Activated CD4-positive, alpha-beta T cell treated with anti-CD3 and anti-CD28 coated beads for 24 hours (primary cell): ENCODE measurements around the gene BMP6.

Experiments used
- DNase-seq, 2 donors: peaks; one replicate each; pipeline ENCODE4 v3.0.0-alpha.2; 2020; ENCODE audit warnings: low read depth in 2 of 2

The BMP6 gene

DNA sequence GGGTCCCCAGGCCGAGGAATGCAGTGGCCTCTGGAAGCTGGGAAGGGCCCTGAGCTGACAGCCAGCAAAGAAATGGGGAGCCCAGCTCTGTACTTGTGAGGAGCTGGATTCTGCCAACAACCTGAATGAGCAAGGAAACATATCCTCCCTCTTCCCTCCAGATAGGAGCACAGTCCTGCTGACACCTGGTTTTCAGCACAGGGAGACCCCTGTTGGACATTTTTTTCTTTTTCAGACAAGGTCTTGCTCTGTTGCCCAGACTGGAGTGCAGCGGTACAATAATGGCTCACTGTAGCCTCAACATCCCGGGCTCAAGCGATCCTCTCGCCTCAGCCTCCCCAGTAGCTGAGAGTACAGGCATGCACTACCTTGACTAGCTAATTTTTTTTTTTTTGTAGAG is 21.5 kb downstream of the BMP6 start:
- no peak for DNase-seq

DNA sequence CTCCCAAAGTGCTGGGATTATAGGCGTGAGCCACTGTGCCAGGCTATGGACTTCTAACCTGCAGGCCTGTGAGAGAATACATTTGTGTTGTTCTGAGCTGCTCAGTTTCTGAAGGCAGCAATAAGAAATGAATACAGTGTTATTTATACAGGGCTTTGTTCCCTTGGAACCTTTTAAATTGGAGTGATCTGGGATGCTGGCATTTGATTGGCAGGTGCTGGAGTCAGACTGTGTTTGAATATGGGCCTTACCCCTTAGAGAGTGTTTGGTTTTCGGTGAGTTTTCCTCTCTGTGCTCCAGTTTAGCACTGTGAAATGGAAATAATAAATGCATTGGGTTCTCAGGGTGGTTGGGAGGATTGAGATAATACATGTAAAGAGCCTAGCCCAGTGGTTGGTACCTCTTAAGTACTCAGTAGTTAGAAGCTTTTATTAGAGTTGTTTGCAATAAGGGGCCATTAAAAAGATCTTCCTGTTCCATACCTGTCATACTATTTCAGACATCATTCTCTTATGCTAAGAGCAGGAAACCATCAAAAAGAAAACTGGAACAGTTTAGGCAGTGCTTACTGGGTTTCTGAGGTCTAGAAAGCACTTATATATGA is 22.1 kb downstream of the BMP6 start:
- no peak for DNase-seq

DNA sequence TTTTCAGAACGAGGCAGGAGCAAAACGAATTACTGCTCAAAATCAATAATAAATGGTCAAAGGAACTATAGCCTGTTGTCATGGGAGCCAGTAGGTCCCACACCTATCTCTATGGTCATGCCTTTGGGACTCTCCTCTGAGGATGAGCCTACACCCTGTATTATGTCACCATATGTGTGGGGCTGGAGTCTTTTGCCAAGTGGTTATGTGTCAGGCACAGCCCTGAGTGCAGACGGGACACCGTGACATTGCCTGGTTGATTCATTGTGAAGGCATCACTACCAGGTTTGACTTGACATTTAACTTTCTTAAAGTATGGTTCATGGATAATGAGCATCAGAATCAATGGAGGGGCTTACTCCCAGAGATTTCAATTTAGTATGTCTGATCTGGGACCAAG is 23.6 kb downstream of the BMP6 start:
- DNase-seq = no peak

DNA sequence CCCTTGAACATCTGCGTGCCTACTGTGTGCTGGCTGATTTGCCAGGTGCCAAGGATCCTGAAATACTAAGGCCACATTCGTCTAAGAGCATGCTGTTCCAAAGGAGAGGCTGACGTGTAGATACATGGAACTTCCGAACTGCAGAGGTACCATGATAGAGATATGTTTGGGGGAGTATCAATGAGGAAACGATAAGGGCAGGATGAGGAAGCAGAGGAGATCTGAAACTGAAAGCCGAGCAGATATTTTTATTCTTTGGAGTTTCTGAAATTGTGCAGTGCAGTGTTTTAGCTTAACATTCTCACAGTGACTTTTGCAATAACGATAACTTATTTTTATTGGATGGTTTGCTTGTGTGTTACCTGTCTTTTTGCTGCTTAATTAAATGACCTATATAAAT is 24.3 kb downstream of the BMP6 start:
- no peak for DNase-seq

- DNase-seq = no peak
Observed at GRCh38 chr6:7758456-7758855, 32.6 kb downstream of the BMP6 start.

DNA sequence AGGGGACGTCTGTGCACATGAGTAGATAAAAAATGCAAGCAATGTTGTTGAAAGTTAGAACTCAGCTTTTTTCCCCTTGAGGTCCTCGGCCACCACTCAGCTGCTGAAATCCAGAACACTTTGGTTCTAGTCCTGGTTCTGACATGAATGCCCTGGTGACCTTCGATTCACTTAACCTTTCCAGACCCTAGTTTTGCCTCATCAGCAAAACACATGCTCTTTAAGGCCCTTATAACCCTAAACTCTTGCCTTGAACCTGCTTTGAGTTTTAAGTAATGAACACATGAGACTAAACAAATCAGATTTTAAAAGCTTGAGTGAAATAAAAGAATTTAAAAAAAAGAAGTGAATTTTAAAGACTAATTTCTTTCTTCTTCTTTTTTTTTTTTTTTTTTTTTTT is 33.4 kb downstream of the BMP6 start:
- DNase-seq = no peak

- DNase-seq = no peak
Observed at GRCh38 chr6:7761051-7761450, 35.2 kb downstream of the BMP6 start.

DNA sequence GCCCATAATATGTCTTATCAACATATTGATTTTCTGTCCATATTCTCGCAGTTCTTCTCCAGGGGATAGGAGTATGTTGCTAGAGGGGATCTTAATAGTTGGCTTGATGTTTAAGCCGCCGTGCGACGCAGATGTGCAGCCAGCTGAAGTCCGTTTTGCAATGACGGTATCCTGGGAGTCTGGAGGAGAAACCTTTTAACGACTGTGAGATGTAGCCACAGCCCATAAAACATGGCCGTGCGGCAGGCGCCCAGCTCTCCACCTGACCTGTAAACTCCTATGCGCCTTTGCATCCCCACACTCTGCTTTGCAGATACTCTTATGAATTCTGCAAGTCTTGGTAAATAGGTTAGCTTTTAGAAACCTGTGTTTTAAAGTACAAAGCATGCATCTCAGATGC is 36.9 kb downstream of the BMP6 start:
- no peak for DNase-seq

DNA sequence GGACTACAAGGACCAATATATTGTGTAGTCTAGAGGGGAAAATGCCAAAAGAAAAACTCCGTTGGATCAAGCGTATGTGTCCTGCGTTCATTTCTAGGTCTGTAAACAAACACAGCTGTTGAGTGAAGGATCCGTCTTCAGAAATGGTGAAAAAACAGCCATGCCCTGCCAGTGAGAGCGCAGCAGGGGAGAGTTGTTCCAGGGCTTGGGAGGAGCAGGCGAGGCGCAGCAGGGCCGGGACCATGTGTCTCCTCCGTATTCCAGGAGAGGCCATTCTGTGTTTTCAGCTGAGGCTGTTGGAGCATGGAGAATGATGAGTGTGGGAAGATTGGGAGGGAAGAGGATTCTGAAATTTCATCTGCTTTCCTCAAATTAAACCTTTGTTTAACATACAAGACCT is 38.0 kb downstream of the BMP6 start:
- DNase-seq = no peak

- no peak for DNase-seq
Observed at GRCh38 chr6:7765575-7766325, 39.9 kb downstream of the BMP6 start.

DNA sequence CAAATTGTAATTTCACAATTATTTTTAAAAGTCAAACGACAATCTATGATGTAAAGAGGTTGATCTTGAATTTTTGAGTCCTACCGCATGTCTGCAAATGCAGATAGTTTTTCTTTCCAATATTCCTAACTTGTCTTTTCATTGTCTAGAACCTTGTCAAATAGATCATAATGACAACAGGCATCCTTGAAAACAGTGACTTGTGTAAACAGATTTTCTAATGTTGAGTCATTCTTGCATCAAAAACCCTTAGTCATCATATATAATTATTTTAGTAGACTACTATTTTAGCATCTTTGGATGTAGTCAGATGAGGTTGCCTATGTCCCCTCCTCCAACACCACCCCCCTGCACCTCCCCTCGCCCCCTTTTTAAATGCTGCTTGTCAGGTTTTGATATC is 43.8 kb downstream of the BMP6 start:
- DNase-seq = no peak

DNA sequence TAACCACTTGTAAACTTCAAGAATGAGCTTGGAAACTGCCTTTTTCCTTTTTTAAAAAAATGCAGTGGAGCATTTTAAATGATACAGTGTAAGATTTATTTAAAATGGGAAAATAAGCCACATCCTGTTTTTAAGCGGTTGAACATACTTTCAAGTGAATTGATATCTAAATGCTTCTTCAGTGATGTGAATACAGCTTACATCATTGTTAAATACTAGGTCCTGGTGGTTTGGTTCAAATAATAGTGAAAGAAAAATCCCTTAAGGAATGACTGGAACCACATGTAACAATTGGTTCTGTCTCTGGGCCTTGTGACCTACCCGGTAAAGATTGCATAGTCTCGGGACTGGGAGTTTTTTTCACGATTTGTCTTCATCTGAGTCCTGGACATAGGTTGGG is 44.2 kb downstream of the BMP6 start:
- DNase-seq = no peak

GRCh38 chr6:7770601-7771000 is 44.7 kb downstream of the BMP6 start:
- DNase-seq = no peak

- DNase-seq = no peak
Observed at GRCh38 chr6:7773322-7773721, 47.4 kb downstream of the BMP6 start.

- DNase-seq = no peak
Observed at GRCh38 chr6:7773914-7774313, 48.0 kb downstream of the BMP6 start.

DNA sequence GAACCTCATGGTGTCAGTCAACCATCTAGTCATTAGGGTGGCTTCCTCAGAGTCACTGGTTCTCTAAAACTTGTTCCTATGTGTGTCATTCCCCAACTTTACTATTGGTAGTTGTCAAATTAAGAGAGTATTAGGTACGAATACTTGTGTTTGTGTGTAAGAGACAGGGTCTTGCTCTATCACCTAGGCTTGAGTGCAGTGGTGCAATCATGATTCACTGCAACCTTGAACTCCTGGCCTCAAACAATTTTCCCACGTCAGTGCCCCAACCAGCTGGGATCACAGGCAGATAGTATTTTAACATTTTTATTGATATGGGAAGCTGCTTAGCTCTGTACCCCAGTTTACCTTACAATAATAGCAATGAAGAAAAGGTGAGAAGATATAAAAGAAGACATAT is 50.6 kb downstream of the BMP6 start:
- no peak for DNase-seq

- no peak for DNase-seq
Observed at GRCh38 chr6:7777074-7777473, 51.2 kb downstream of the BMP6 start.

DNA sequence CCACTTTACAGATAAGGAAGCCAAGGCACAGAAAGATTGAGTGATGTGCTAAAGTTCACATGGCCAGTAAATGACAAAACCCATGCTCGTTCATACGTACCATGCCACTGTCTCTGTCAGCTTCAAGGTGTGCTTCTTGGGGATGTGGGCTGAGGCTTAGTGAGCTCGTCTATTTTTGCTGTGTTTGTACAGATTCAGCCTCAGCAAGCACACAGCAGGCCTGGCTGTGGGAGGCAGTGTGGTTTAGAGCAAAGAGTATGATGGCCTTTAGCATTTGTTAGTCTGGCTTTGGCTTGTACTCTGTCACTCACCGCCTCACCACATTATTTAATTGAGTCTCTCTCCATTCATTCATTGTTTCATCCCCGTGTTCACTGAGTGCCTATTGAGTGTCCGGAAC is 55.3 kb downstream of the BMP6 start:
- no peak for DNase-seq

- DNase-seq = no peak
Observed at GRCh38 chr6:7784248-7784647, 58.3 kb downstream of the BMP6 start.

GRCh38 chr6:7784706-7785105 is 58.8 kb downstream of the BMP6 start:
- DNase-seq = no peak

- DNase-seq = no peak
Observed at GRCh38 chr6:7785243-7786035, 59.5 kb downstream of the BMP6 start.

DNA sequence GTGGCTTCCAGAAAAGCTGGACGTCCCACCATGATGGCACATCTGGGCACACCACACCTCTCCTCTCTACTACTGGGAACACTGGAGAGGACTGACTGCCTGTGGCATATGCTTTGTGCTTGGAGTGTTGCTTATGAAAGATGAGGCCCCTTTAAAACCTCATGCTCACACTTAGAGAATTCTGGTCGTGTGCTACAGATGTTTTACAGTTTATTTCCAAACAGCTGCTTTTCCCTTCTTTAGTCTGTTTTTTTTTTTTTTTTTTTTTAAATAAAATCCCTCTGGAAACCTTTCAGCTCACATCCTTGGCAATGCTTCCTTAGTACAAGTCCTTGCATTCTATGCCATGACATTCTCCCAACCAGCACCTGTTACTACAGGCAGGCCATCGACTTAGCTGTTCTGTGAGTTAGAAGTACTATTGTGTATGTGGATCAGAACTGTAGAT is 60.3 kb downstream of the BMP6 start:
- no peak for DNase-seq

DNA sequence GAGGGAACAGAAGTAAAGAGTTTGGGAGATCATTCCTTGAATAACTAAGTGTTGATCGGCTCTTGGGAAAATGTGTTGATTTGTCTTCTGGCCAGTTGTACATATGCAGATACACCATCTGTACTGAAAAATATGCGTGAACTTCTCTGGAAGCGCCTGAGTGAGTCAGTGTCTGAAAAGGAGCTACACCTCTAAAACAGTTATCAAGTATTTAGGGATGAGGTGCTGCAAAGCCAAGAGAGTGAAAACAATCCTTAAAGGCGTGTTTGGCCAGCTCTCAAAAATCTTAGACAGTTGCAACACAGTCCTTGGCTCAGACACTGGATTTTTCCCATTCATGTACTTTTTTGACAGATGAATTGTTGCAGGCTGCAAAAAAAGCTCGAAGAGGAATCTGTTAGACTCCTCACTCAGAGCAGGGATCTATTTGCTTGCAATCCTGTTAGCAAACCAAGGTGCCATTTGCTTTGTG is 61.3 kb downstream of the BMP6 start:
- DNase-seq = no peak
